K562 (cell line): ENCODE measurements around the gene CLASP2. TPM values are rescaled to one million over a fixed set of nuclear protein-coding genes. Genes with fewer than 3 reads are reported as not detected.

ENCODE experiments used
- ATAC-seq: fragments of 200-7000 bp; cut with Tn5 transposase; 3 replicates; pipeline ENCODE4 v1.9.1; 2020; ENCODE audit warnings: moderate library complexity
- BruUV-seq: library from RNA; stranded (reverse); fragments of 400-500 nt; replicated peaks from 2 replicates; lab custom pipeline; 2021; lab: Mats Ljungman, UMichigan
- CTCF ChIA-PET: fragments of 300-600 bp; formaldehyde crosslinking; extraction: SDS; loops from one replicate; lab custom pipeline; 2021; ENCODE audit warnings: low intra/inter-chr PET ratio; lab: Yijun Ruan, JAX
- POLR2A ChIA-PET: fragments of 300-600, 350-650 bp; sonication (Branson Sonifier 250); formaldehyde crosslinking; extraction: SDS; loops from one replicate; lab custom pipeline; 2021; ENCODE audit warnings: antibody characterized with exemption, inconsistent platforms; lab: Yijun Ruan, JAX
- DNase-seq, 4 experiments: peaks; one replicate each; pipeline versions ENCODE4 v3.0.0 to v3.0.0-alpha.2; 2011 to 2018; ENCODE audit warnings: low spot score in 3 of 4, mixed read lengths in 3 of 4; ENCODE audit errors: extremely low read depth in 1 of 4
- FAIRE-seq: peaks from 2 replicates; lab custom pipeline; 2011; peaks lifted over from hg19 to GRCh38; lab: Jason Lieb, UNC
- H2AFZ ChIP-seq: 2 replicates; pipeline ENCODE4 v1.6.0; 2011; ENCODE audit warnings: low read depth, low read length, control low read depth, inconsistent platforms
- H3K27ac ChIP-seq: fragments of 200-600 bp; 3 replicates; pipeline ENCODE4 v1.8.0; 2011; ENCODE audit warnings: low read depth, mild to moderate bottlenecking, control low read depth, inconsistent platforms, low read length, moderate library complexity, mixed read lengths; ENCODE audit errors: extremely low read depth
- H3K27me3 ChIP-seq, 2 experiments: fragments of 300-600 bp in 1 of 2; 2 replicates in 1 of 2; 3 replicates in 1 of 2; pipeline versions ENCODE4 v1.6.0 to v1.8.0; 2011; ENCODE audit warnings: inconsistent platforms in 2 of 2, low read length in 2 of 2, mild to moderate bottlenecking in 1 of 2, mixed read lengths in 1 of 2, moderate library complexity in 1 of 2; ENCODE audit not compliant: control insufficient read depth in 2 of 2, insufficient read depth in 2 of 2
- H3K36me3 ChIP-seq: fragments of 300-600 bp; 3 replicates; pipeline ENCODE4 v1.8.0; 2011; ENCODE audit warnings: mild to moderate bottlenecking, low read length, inconsistent platforms; ENCODE audit not compliant: control insufficient read depth, insufficient read depth
- H3K4me1 ChIP-seq, 2 experiments: fragments of 200-600 bp in 1 of 2; replicated peaks in 1 of 2; 2 replicates in 1 of 2; 3 replicates in 1 of 2; pipeline versions ENCODE4 v1.5.1 to v1.8.0; 2011; ENCODE audit warnings: inconsistent platforms in 2 of 2, low read length in 2 of 2, mild to moderate bottlenecking in 1 of 2, mixed read lengths in 1 of 2, moderate library complexity in 1 of 2; ENCODE audit not compliant: control insufficient read depth in 2 of 2, insufficient read depth in 2 of 2
- H3K4me2 ChIP-seq: 2 replicates; pipeline ENCODE4 v1.6.1; 2011; ENCODE audit warnings: low read length, control low read depth, inconsistent platforms, mixed read lengths; ENCODE audit not compliant: insufficient read depth
- H3K4me3 ChIP-seq: fragments of 200-600 bp; sonication (generic), shearing (Covaris generic); 2 replicates; pipeline ENCODE4 v1.5.1; 2016; ENCODE audit warnings: control low read depth, inconsistent platforms
- H3K79me2 ChIP-seq: fragments of 200-600 bp; 3 replicates; pipeline ENCODE4 v1.8.0; 2011; ENCODE audit warnings: low read length, inconsistent platforms; ENCODE audit not compliant: control insufficient read depth, insufficient read depth
- H3K9ac ChIP-seq, 2 experiments: 2 replicates each; pipeline versions ENCODE4 v1.6.0 to v1.6.1; 2011; ENCODE audit warnings: low read depth in 2 of 2, low read length in 2 of 2, control low read depth in 1 of 2, inconsistent platforms in 1 of 2, mild to moderate bottlenecking in 1 of 2, mixed read lengths in 1 of 2; ENCODE audit not compliant: insufficient read depth in 1 of 2
- H3K9me1 ChIP-seq: one replicate; pipeline ENCODE4 v1.6.0; 2011; ENCODE audit warnings: inconsistent platforms, mild to moderate bottlenecking, low read length, moderate library complexity; ENCODE audit not compliant: control insufficient read depth, insufficient read depth
- H3K9me3 ChIP-seq: replicated peaks from 2 replicates; pipeline ENCODE4 v1.5.1; 2011; ENCODE audit warnings: low read depth, low read length, inconsistent platforms; ENCODE audit not compliant: control insufficient read depth, insufficient read depth
- H4K20me1 ChIP-seq: replicated peaks from 2 replicates; pipeline ENCODE4 v1.6.1; 2011; ENCODE audit warnings: low read length, inconsistent platforms, mixed read lengths; ENCODE audit not compliant: control insufficient read depth, insufficient read depth
- CBX2 ChIP-seq: fragments of 200-600 bp; sonication (generic); IDR thresholded peaks from one replicate; pipeline ENCODE4 v1.6.1; 2012; ENCODE audit warnings: mild to moderate bottlenecking, low read length, inconsistent platforms; ENCODE audit not compliant: insufficient read depth, poor library complexity, severe bottlenecking
- CCAR2 ChIP-seq: fragments of 200-400 bp; formaldehyde crosslinking; IDR thresholded peaks from 2 replicates; pipeline ENCODE4 v1.6.1; 2017; ENCODE audit warnings: mild to moderate bottlenecking, low read depth, low read length
- FIP1L1 ChIP-seq: fragments of 200-400 bp; formaldehyde crosslinking; IDR thresholded peaks from 2 replicates; pipeline ENCODE4 v1.6.1; 2018; ENCODE audit warnings: mild to moderate bottlenecking, low read depth, low read length; ENCODE audit not compliant: poor library complexity, severe bottlenecking
- GATA2 ChIP-seq: sonication (generic); formaldehyde crosslinking; IDR thresholded peaks from 2 replicates; pipeline ENCODE4 v1.4.0; 2020; ENCODE audit warnings: mild to moderate bottlenecking, missing genetic modification reagents
- KAT7 ChIP-seq: sonication (generic); formaldehyde crosslinking; IDR thresholded peaks from 2 replicates; pipeline ENCODE4 v1.8.0; 2022; ENCODE audit warnings: missing genetic modification reagents, mild to moderate bottlenecking, borderline replicate concordance
- NELFE ChIP-seq: IDR thresholded peaks from 2 replicates; pipeline ENCODE4 v1.6.1; 2011; ENCODE audit warnings: mild to moderate bottlenecking; ENCODE audit not compliant: insufficient read depth, insufficient read length
- NEUROD1 ChIP-seq: fragments of 150-350 bp; IDR thresholded peaks from 2 replicates; pipeline ENCODE4 v1.6.1; 2014; ENCODE audit warnings: borderline replicate concordance, low read length, low read depth; ENCODE audit not compliant: partially characterized antibody
- NRF1 ChIP-seq, 2 experiments: fragments of 450-650 bp; IDR thresholded peaks in 1 of 2; conservative IDR thresholded peaks in 1 of 2; 2 replicates each; pipeline ENCODE4 v1.6.1; 2014; ENCODE audit warnings: mild to moderate bottlenecking in 2 of 2
- SMARCE1 ChIP-seq: fragments of 450-650 bp; IDR thresholded peaks from 2 replicates; pipeline ENCODE4 v1.7.1; 2016; ENCODE audit warnings: mild to moderate bottlenecking
- TRIM25 ChIP-seq: fragments of 450-650 bp; IDR thresholded peaks from 2 replicates; pipeline ENCODE4 v1.7.0; 2016; ENCODE audit warnings: borderline replicate concordance
- ZNF76 ChIP-seq: fragments of 250-450 bp; sonication (Bioruptor Pico); IDR thresholded peaks from 2 replicates; pipeline ENCODE4 v1.4.0; 2020; ENCODE audit warnings: mild to moderate bottlenecking, moderate library complexity, borderline replicate concordance
- ZNF766 ChIP-seq: fragments of 200-800 bp; sonication (Bioruptor generic); conservative IDR thresholded peaks from 2 replicates; pipeline ENCODE4 v1.6.1; 2016; ENCODE audit warnings: missing genetic modification characterization, missing compliant biosample characterization
- ZNF79 ChIP-seq: fragments of 250-450 bp; sonication (Bioruptor Pico); IDR thresholded peaks from 2 replicates; pipeline ENCODE4 v1.4.0; 2020; ENCODE audit warnings: low read depth, mild to moderate bottlenecking, moderate library complexity
- WGBS: fragments of 100-300 bp; shearing (Covaris generic); methylation state at CpG from one replicate; pipeline ENCODE4 v1.1.6; 2016; ENCODE audit warnings: low coverage, mixed read lengths; ENCODE audit not compliant: insufficient coverage; ENCODE audit errors: missing lambda C conversion rate; 5-methylcytosine and 5-hydroxymethylcytosine counted together
- in situ Hi-C: fragments of 300-500 bp; cut with MboI; formaldehyde crosslinking; loops from 4 replicates; pipeline ENCODE4 v1.15.0; 2018; ENCODE audit warnings: inconsistent platforms, mixed read lengths
- intact Hi-C: fragments of 100-400 bp; cut with micrococcal nuclease; formaldehyde crosslinking; loops from 2 replicates; pipeline ENCODE4 v1.14.2; 2022
- polyA plus RNA-seq, 8 experiments: library from polyadenylated mRNA; depleted of rRNA in 4 of 8; stranded (reverse) in 5 of 8; unstranded in 3 of 8; fragments of >200 nt; fragmentation: Nextera tagmentation in 2 of 8; fragmentation: Illumina TruSeq in 1 of 8; extraction: Ambion mirVana in 2 of 8; extraction: Trizol in 1 of 8; gene quantifications; 2 replicates each; pipeline versions ENCODE4 v1.2.1 to v1.2.3, GENCODE V29; 2011 to 2014; ENCODE audit warnings: inconsistent platforms in 1 of 8, missing spikeins in 1 of 8
- total RNA-seq, 7 experiments: library from RNA; depleted of rRNA in 6 of 7; stranded (reverse); fragments of >200 nt in 6 of 7; fragmentation: Illumina TruSeq in 2 of 7; extraction: Trizol in 2 of 7; gene quantifications; 2 replicates each; pipeline versions ENCODE4 v1.2.1 to v1.2.3, GENCODE V29; 2011 to 2021; ENCODE audit warnings: low replicate concordance in 1 of 7
- TF ChIP-seq, protein P1 (sequence below): sonication (generic); formaldehyde crosslinking; IDR thresholded peaks from 2 replicates; pipeline ENCODE4 v1.8.0; 2022; ENCODE audit warnings: mild to moderate bottlenecking, missing genetic modification reagents
- TF ChIP-seq, protein P2 (sequence below): fragments of 250-450 bp; sonication (Bioruptor Pico); IDR thresholded peaks from 2 replicates; pipeline ENCODE4 v1.5.0; 2021

The CLASP2 gene
- total and polyA plus RNA-seq, 9 of the 15 experiments (the other 6 are each of a cell fraction or from before 2014, with no cell fraction given), result 13.5 to 107 (median 71.8) TPM

GRCh38 chr3:33665294-33665693 lies 52.8 kb downstream of the CLASP2 start:
- intact Hi-C loops, result no loop called here
- Histone ChIP-seq H3K36me3 (peaks cover 25% of the 10 kb centered on the region; the same call in 1 of the 3 replicates), H3K4me2 (no peak overlapping the region), H3K79me2 (no peaks in the 10 kb centered on the region; the same call in 2 of the 3 replicates), H3K27ac (0 out of 3 replicates have a peak overlapping the region, but pooled peaks have one; percentile 20), H3K27me3 (no peaks in the 10 kb centered on the region), H3K9me3 (no peaks in the 10 kb centered on the region), H2AFZ (no peak overlapping the region), H4K20me1 (no peaks in the 10 kb centered on the region), H3K9me1 (no peaks in the 10 kb centered on the region), H3K4me1 (no peaks in the 10 kb centered on the region; a peak in 1 of 5 replicates), H3K4me3 (no peak overlapping the region), H3K9ac (no peak overlapping the region)
- ATAC-seq, result peak; percentile 77
- in situ Hi-C loops, result no loop called here
- WGBS, result 53% methylated on average over 2 of the region's 2 CpGs
- ChIA-PET POLR2A (interaction anchor here (0.6 to 1.8 kb wide), 2 partner anchors 9 to 13 kb away, joined by 3 to 5 read pairs; no protein-coding TSS in a partner anchor), CTCF (no interaction called here)
- no peak for FAIRE-seq
- BruUV-seq, result no TSS peak
- DNase-seq, result no peak
- TF ChIP-seq GATA2 (CRISPR knock-in tag) (no peak), KAT7 (CRISPR knock-in tag) (no peak), CBX2 (no peak), ZNF76 (CRISPR knock-in tag) (no peak), NELFE (no peak), ZNF79 (CRISPR knock-in tag) (no peak), ZNF766 (no peak), SMARCE1 (no peak), TRIM25 (no peak), CCAR2 (no peak), FIP1L1 (no peak), NEUROD1 (no peak), NRF1 (conservative IDR thresholded peaks at IDR 0.05 in 1 of 2, IDR thresholded peaks at IDR 0.05 in 1 of 2) (no peak)
- TF ChIP-seq, protein P1, sequence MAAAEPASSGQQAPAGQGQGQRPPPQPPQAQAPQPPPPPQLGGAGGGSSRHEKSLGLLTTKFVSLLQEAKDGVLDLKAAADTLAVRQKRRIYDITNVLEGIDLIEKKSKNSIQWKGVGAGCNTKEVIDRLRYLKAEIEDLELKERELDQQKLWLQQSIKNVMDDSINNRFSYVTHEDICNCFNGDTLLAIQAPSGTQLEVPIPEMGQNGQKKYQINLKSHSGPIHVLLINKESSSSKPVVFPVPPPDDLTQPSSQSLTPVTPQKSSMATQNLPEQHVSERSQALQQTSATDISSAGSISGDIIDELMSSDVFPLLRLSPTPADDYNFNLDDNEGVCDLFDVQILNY (CRISPR knock-in tag), result no peak
- TF ChIP-seq, protein P2, sequence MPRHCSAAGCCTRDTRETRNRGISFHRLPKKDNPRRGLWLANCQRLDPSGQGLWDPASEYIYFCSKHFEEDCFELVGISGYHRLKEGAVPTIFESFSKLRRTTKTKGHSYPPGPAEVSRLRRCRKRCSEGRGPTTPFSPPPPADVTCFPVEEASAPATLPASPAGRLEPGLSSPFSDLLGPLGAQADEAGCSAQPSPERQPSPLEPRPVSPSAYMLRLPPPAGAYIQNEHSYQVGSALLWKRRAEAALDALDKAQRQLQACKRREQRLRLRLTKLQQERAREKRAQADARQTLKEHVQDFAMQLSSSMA (CRISPR knock-in tag), result no peak
